ENCODE measurements around the gene FGFR3.
A peak's percentile ranks its signal among the peaks of the same experiment; 100 is the strongest.
"Not testable (repeated sequence)": the region's sequence is repeated elsewhere in the genome, so short reads cannot be mapped to it uniquely, and the experiment has no call there.

The FGFR3 gene

DNA sequence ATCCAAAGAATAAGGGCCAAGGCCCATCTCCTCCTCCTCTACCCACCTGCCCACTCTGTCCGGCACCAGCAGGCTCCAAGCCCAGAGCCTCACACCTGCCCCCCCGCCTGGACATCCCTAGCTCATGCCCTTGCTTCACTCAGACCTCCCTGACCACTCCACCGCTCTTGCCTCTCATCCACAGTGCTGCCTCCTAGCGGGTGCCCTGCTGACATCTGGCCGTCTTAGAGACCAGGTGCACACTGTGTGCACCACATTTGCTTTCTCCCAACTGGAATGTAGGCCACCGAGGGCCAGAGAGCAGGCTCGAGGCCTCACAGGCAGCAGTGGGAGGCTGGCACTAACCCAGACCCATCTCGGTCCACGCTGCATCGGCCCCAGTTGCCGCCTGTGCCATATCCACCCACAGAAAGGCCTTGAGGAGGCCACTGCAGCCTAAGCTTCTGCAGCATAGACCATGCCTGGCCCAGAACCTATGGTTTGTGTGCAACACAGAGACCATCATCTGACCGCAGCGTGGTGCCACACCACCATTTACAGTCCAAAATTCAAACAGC is 49.3 kb downstream of the FGFR3 start:
- no peak for DNase-seq (ENCODE audit: low read depth)

GRCh38 chr4:1842993-1843448 is 49.9 kb downstream of the FGFR3 start:
- DNase-seq (ENCODE audit: low read depth), result peak; percentile 66

DNA sequence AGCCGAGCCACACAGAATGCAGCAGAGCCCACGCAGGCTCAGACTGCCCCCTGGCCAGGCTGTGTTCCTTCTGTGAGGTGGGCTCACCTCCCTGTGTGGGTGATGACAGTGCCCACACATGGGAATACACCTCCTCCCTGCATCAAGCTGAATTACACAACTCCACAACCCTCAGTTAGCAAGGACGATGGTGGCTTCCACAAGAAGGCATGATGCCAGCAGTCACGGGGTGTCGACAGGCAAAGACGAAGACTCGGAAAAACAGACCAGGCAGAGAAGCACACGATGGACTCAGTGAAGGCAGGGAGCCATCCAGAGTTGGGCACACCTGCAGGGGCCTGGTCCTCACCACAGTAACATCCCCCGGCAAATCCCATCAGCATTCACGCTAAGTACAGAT is 50.8 kb downstream of the FGFR3 start:
- no peak for DNase-seq (ENCODE audit: low read depth)

GRCh38 chr4:1844618-1845017 is 51.5 kb downstream of the FGFR3 start:
- DNase-seq (ENCODE audit: low read depth), result not testable (repeated sequence)

DNA sequence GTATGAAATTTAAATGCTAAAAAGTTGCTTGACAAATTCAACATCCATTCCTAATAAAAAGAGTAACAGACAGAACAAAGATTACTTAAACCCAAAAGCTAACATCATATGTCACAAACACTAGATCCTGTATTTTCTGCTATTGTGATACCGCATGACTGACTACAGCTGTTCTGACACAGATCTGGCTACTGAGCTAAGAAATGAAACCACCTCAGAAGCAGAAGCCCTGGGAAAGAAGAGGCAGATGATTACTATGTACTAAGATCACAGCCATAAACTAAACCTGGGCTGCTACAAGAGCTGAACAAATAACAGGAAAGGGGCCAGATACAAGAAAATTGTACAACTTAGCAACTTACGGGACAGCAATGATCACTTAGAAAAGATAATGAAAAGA is 53.5 kb downstream of the FGFR3 start:
- DNase-seq (ENCODE audit: low read depth), result no peak

DNA sequence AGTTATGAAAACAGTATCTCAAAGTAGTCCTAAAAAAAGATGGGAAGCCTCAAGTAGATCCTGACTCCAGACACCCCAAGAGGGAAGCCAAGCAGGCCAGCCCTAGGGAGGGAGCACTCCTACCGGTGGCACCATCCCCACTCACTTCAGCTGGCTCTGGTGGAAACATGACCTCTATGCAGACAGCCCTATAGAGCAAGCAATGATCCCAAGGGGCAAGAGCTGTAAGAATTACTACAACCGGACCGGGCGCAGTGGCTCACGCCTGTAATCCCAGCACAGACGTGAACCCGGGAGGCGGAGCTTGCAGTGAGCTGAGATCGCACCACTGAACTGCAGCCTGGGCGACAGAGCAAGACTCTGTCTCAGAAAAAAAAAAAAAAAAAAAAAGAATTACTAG is 57.2 kb downstream of the FGFR3 start:
- no peak for DNase-seq (ENCODE audit: low read depth)

DNA sequence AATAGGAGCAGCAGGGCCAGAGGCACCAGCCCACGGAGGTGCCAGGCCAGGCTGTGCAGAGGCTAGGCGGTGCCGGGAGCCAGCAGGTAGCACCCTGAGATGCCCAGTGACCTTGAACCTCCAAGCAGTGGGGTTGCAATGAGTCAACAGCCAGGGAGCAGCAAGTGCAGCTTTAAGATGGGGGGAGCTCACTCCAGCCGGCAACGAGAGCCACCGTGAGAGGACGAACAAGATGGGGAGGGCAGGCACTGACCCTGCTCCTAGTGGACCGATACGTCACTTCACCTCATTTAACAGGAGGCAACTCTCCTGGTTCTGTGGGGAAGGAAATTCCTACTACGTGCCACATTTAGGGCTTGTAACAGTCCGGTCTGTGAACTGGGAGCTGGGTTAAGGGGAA is 58.1 kb downstream of the FGFR3 start:
- no peak for DNase-seq (ENCODE audit: low read depth)

- DNase-seq (ENCODE audit: low read depth), result no peak
These were observed 58.7 kb downstream of the FGFR3 start for GRCh38 chr4:1851575-1852410.

DNA sequence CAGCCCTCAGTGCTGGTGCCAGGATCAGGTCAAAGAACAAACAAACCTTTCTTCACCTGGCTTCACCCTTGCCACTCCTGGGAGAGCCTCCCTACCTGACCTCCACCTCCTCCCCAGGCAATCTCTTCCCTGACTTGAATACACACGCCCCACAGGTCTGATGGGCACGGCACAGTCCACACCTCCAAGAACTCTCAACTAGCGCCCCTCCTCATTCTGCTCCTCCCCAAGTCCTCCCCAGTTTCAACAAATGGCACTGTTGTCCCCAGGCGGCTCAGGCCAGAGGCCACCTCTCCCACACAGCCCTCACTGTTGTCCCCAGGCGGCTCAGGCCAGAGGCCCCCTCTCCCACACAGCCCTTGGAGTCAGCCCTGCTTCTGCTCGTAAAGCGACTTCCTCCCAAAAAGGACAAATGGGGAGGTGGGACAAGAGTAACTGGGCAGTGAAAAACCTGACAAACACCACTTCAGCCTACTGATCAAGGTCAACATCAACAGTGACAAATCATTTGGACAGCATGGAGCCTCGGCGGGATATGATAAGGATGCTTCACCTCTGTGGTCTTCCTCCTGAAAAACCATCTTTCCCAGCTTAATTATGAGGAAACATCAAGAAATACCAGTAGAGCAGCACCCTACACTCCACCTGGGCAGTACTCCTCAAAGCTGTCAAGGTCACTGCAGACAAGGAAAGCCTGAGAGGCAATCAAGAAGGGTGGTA is 60.0 kb downstream of the FGFR3 start:
- no peak for DNase-seq (ENCODE audit: low read depth)

DNA sequence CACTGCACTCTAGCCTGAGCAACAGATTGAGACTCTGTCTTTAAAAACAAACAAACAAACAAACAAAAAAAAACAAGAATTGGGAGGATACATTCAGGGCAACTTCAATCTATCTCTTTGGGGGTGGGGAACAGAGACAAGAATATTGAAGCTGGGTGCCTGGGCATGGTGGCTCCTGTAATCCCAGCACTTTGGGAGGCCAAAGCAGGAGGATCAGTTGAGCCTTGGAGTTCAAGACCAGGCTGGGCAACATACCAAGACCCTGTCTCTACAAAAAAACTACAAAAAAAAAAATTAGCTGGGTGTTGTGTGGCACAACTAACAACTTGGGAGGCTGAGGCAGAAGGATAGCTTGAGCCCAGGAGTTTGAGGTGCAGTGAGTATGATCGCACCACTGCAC is 61.7 kb downstream of the FGFR3 start:
- DNase-seq (ENCODE audit: low read depth), result no peak

- no peak for DNase-seq (ENCODE audit: low read depth)
These were observed 62.4 kb downstream of the FGFR3 start for GRCh38 chr4:1855333-1856070.

DNA sequence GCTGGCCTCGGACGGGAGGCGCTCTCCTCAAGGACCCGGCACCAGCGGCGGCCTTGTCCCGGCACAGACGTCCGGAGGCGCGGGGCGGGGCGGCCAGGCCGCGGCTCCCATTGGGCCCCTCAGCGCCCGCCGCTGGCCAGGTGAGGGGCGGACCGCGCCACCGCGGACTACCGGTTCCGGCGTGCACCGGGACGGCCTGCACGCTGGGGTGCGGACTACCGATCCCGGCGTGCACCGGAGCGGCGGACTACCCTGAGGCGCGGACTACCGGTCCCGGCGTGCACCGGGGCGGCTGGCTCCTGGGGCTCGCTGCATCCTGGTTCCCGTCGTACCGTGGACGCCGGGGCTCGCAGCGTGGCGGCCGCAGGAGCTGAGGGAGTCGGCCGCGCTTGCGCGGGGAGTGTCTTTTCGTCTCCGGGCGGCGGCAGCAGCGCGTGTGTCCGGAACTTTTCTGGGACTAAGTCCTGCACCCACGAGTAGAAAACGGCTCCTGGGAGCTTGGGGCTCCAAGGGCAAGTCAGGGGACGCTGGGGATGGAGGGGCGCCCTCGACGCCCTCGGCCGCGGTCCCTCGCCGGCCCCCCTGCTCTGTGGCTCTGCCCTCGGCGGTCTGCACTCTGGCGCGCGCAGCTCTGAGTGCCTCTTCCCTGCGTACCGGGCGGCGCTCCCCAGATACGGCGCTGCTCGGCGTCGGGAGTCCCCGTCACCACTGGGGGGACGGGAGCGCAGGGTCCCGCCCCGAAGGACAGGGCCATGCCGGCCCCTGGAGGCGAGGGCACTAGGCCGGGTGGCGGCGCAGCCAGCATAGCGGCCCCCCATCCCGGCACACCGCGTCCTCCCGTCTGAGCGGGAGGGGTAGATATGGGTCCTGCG is 63.2 kb downstream of the FGFR3 start, which contains the start of gene LETM1:
TSS of gene LETM1 (minus strand) at position 86 of the 872 bp plus-strand sequence. CDS start 206 bp downstream, outside the sequence.
- peak; percentile 65 for DNase-seq (ENCODE audit: low read depth)

DNA sequence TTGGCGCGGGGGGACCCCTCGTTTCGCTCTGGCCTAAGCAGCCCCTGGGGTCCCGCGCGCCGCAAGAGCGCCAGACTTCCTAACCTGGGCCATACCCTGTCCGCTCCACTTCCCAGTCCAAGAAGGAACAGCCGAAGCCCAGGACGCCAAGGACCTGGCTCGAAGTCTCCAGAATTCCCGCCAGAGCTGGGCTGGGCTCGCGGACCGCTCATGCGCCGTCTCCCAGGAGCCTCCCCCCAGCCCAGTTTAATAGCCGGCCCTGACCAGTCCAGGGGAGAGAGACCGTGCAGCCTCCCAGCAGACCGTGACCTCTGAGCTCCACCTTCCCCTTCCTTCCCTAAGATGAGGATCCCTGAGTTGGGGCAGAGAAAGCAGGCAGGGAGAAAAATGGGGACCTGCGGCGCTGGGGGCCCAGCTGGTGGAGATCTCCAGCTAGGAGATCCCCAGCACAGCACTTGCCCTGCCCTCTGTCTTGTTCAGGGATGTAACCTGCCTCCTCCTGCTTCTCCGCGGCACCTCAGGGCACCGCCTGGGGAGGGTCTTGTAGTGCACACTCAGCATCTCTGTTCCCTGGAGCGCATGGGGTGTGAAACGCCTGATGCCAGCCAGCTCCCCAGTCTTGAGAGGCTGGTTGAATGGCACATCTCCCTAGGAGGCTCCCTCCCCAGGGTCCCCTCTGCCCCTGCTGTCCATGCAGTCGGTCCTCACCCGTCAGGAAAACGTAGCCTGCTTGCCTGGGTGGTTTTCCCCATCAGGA is 64.0 kb downstream of the FGFR3 start:
- DNase-seq (ENCODE audit: low read depth), result no peak

DNA sequence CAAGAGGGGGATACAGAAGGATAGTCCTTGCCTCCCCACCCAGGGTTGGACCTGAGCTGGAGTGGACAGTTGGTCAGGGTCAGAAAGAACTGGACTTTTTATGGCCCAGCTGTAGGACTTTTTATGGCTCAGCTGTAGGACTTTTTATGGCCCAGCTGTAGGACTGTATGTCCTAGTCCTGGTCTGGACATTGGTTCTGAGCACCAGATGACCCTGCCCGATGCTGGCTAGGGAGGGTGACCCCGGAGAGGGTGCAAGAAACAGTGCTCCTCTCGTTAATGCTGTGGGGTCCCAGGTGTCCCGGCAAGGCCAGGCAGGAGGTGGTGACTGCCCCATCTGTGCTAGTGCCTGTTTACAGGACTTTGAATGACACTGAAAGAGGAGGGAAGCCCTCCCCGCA is 64.8 kb downstream of the FGFR3 start:
- DNase-seq (ENCODE audit: low read depth), result no peak

Measured in HS-27A (cell line).